Esophagus (tissue), 2 donors: ENCODE measurements around the gene MSANTD7. TPM values are rescaled to one million over a fixed set of nuclear protein-coding genes. Genes with fewer than 3 reads are reported as not detected.

Experiments
- H3K27ac ChIP-seq, 2 donors: one replicate each; pipeline ENCODE4 v1.5.1; 2013; ENCODE audit warnings: low read depth in 2 of 2, mild to moderate bottlenecking in 2 of 2, inconsistent platforms in 1 of 2, low read length in 1 of 2, moderate library complexity in 1 of 2
- H3K27me3 ChIP-seq, 2 donors: one replicate each; pipeline ENCODE4 v1.6.1; 2013; ENCODE audit warnings: low read length in 2 of 2, control low read depth in 1 of 2, mild to moderate bottlenecking in 1 of 2; ENCODE audit not compliant: insufficient read depth in 2 of 2, control insufficient read depth in 1 of 2
- H3K36me3 ChIP-seq, 2 donors: one replicate each; pipeline ENCODE4 v1.6.1; 2013; ENCODE audit warnings: low read length in 1 of 2; ENCODE audit not compliant: control insufficient read depth in 2 of 2, insufficient read depth in 2 of 2
- H3K4me1 ChIP-seq, 2 donors: one replicate each; pipeline ENCODE4 v1.6.1; 2013; ENCODE audit warnings: low read length in 1 of 2; ENCODE audit not compliant: control insufficient read depth in 2 of 2, insufficient read depth in 2 of 2
- H3K4me3 ChIP-seq, 2 donors: one replicate each; pipeline ENCODE4 v1.5.1; 2013; ENCODE audit warnings: low read length in 2 of 2, mild to moderate bottlenecking in 2 of 2, low read depth in 1 of 2, moderate library complexity in 1 of 2
- H3K9me3 ChIP-seq, 2 donors: one replicate each; pipeline ENCODE4 v1.6.1; 2013; ENCODE audit warnings: mild to moderate bottlenecking in 2 of 2, low read depth in 1 of 2, low read length in 1 of 2, moderate library complexity in 1 of 2; ENCODE audit not compliant: control insufficient read depth in 2 of 2, insufficient read depth in 1 of 2
- WGBS, 2 donors: extraction: QIAGEN DNeasy Blood & Tissue Kit; methylation state at CpG; one replicate each; pipeline ENCODE4 v1.1.7; 2013; 5-methylcytosine and 5-hydroxymethylcytosine counted together
- polyA plus RNA-seq, 2 donors: library from polyadenylated mRNA; stranded (reverse); fragments of 200-250 nt; gene quantifications; one replicate each; pipeline ENCODE4 v1.2.3, GENCODE V29; 2013
- donor health status: healthy with polysubstance abuse.
- donor health status: Bipolar disorder and iron deficiency.

The MSANTD7 gene
- polyA plus RNA-seq, 2 donors = 2.9 to 3.6 TPM

DNA sequence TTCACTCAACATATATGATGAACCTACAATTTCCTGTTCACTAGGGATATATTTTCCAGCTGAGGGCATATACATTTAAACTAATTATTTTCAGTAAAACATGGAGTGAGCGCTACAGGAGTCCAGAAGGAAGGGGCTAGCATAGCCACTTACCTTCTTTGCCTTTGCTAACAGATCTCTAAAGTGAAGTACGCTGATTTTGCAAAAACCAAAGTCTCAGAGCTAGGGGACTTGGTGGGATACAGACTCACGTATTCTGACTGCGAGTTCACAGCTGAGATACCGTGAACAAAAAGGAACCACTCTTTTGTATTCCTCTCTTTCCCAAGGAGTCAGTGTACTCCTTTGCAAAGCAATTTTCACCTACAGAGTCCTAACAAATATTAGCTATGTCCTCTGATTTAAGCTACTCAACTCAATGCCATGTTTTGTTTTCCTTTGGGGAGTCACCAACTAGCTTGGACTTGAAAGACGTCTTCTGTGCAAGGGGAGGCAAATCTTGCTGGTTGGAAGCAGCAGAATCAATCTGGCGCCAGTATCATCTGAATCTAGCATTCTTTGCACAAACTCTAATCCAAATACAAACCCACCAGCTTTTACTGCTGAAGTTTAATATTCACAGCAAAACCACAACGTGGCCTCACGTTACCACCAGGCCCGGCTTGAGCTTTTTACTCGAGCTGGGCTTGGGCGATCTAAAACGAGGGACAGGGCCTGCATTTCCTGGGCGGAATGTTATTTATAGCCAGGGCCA, 926 bp upstream of the MSANTD7 start:
- Histone ChIP-seq H3K27me3 (no peaks in the 10 kb centered on the region), H3K36me3 (peaks cover 3 to 6% of the 10 kb centered on the region in 2 donors), H3K4me1 (no peaks in the 10 kb centered on the region), H3K4me3 (peak overlapping the region; percentile 76 to 77), H3K9me3 (no peaks in the 10 kb centered on the region), H3K27ac (peak overlapping the region; percentile 93 to 96)
- WGBS, 2 donors = 19 to 22% methylated on average over 14 of the region's 14 CpGs

DNA sequence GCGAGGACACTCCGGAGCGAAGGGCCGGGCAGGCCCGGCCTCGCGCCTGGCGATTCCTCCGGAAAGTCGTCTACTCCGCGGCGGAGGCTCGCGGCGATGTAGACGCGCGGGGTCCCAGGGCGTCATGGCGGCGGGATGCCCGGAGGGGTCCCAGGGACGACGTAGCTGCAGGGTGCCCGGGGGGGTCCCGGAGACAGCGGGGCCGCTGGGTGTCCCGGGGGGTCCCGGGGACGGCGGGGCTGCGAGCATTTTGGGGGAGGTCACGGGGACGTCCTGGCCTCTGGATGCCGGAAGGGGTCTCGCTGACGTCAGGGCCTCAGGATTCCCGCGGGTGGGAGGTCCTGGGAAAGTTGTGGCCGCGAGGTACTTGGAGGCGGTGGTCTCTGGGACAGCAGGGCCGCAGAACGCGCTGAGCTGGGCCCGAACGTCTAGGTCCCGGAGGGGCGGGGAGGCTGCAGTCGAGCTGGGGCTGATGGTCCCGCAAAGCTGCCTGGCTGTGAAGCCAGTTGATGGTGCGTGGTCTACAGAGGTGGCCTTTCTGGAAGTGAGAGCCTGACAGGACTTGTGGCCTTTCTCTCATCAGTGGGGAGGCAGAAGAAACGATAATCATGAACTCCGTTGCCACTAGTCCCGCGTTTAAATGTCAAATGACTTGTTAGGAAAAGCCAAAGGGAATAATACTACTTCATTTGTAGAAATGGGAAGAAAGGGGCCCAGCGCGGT, 637 bp downstream of the MSANTD7 start:
- Histone ChIP-seq H3K4me3 (peak overlapping the region; percentile 99), H3K27me3 (no peaks in the 10 kb centered on the region), H3K9me3 (no peaks in the 10 kb centered on the region), H3K4me1 (no peaks in the 10 kb centered on the region), H3K36me3 (peaks cover 15 to 19% of the 10 kb centered on the region in 2 donors), H3K27ac (peak overlapping the region; percentile 94 to 97)
- 0% methylated on average over 57 to 60 of the region's 60 CpGs for WGBS, 2 donors

- no peaks in the 10 kb centered on the region for H3K27me3 ChIP-seq
- peaks cover 17 to 19% of the 10 kb centered on the region in 2 donors for H3K36me3 ChIP-seq
- H3K27ac ChIP-seq = peak overlapping the region in 1 of 2 donors; percentile 94
- WGBS, 2 donors = 6 to 7% methylated on average over 14 of the region's 14 CpGs
- no peaks in the 10 kb centered on the region for H3K9me3 ChIP-seq
- peak overlapping the region; percentile 99 for H3K4me3 ChIP-seq
- H3K4me1 ChIP-seq = no peaks in the 10 kb centered on the region
Observed at GRCh38 chr10:14839305-14839695, 1.2 kb downstream of the MSANTD7 start.

GRCh38 chr10:14840178-14840577, 2.1 kb downstream of the MSANTD7 start:
- Histone ChIP-seq H3K36me3 (peaks cover 17 to 19% of the 10 kb centered on the region in 2 donors), H3K4me3 (no peak overlapping the region), H3K4me1 (no peaks in the 10 kb centered on the region), H3K27me3 (no peaks in the 10 kb centered on the region), H3K9me3 (no peaks in the 10 kb centered on the region), H3K27ac (no peak overlapping the region)
- 93 to 95% methylated on average over 2 of the region's 2 CpGs for WGBS, 2 donors

- H3K36me3 ChIP-seq = peaks cover 17 to 19% of the 10 kb centered on the region in 2 donors
- no peaks in the 10 kb centered on the region for H3K4me1 ChIP-seq
- H3K4me3 ChIP-seq = no peak overlapping the region
- no peak overlapping the region for H3K27ac ChIP-seq
- 94 to 95% methylated on average over 15 of the region's 15 CpGs for WGBS, 2 donors
- no peaks in the 10 kb centered on the region for H3K9me3 ChIP-seq
- H3K27me3 ChIP-seq = no peaks in the 10 kb centered on the region
Observed at GRCh38 chr10:14843327-14843988, 5.4 kb downstream of the MSANTD7 start.

- H3K27me3 ChIP-seq = no peaks in the 10 kb centered on the region
- peaks cover 17 to 19% of the 10 kb centered on the region in 2 donors for H3K36me3 ChIP-seq
- H3K4me1 ChIP-seq = no peaks in the 10 kb centered on the region
- no peaks in the 10 kb centered on the region for H3K9me3 ChIP-seq
- H3K27ac ChIP-seq = no peak overlapping the region
- WGBS, 2 donors = 90 to 98% methylated on average over 2 of the region's 2 CpGs
- H3K4me3 ChIP-seq = no peak overlapping the region
Observed at GRCh38 chr10:14844948-14845347, 6.8 kb downstream of the MSANTD7 start.

DNA sequence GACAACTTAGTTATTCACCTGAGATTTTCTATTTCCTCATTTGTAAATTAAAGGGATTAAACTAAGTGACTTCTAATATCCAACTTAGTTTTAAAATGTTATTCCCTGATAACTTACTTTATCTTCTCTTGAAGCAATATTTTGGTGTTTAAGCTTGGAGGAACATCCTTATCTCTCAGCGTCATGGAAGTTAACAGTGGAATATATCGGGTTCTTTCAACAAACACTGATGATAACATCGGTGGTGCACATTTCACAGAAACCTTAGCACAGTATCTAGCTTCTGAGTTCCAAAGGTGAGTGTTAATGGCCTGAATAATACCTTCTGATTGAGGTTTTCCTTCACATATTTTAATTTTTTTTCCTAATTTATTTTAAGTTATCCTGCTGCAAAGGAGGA, 14.1 kb downstream of the MSANTD7 start:
- 81 to 94% methylated on average over 3 of the region's 3 CpGs for WGBS, 2 donors
- H3K4me3 ChIP-seq = no peak overlapping the region

GRCh38 chr10:14855453-14855852, 17.3 kb downstream of the MSANTD7 start:
- Histone ChIP-seq H3K27me3 (no peaks in the 10 kb centered on the region), H3K36me3 (peaks cover 3 to 5% of the 10 kb centered on the region in 2 donors), H3K9me3 (no peaks in the 10 kb centered on the region), H3K4me1 (no peaks in the 10 kb centered on the region), H3K27ac (no peak overlapping the region), H3K4me3 (no peak overlapping the region)
- 82 to 97% methylated on average over 1 of the region's 1 CpG for WGBS, 2 donors

More for the DNA sequence above, 14.1 kb downstream of the MSANTD7 start:
- H3K9me3 ChIP-seq = no peaks in the 10 kb centered on the region
- no peaks in the 10 kb centered on the region for H3K27me3 ChIP-seq
- no peaks in the 10 kb centered on the region for H3K4me1 ChIP-seq
- no peak overlapping the region for H3K27ac ChIP-seq
- peaks cover 0 to 3% of the 10 kb centered on the region in 2 donors for H3K36me3 ChIP-seq

GRCh38 chr10:14858338-14858960, 20.3 kb downstream of the MSANTD7 start:
- WGBS, 2 donors = 76 to 89% methylated on average over 6 of the region's 6 CpGs
- Histone ChIP-seq H3K27ac (no peak overlapping the region), H3K36me3 (peaks cover 0 to 5% of the 10 kb centered on the region in 2 donors), H3K4me3 (no peak overlapping the region), H3K4me1 (no peaks in the 10 kb centered on the region), H3K27me3 (no peaks in the 10 kb centered on the region), H3K9me3 (no peaks in the 10 kb centered on the region)
